ENCODE measurements around the gene PABPC1L. TPM values are rescaled to one million over a fixed set of nuclear protein-coding genes. Genes with fewer than 3 reads are reported as not detected.
"Not testable (repeated sequence)": the region's sequence is repeated elsewhere in the genome, so short reads cannot be mapped to it uniquely, and the experiment has no call there.

The PABPC1L gene
- total and polyA plus RNA-seq, 2 experiments from 2014 or later: 14.9 to 36.0 TPM

GRCh38 chr20:44869471-44869870 lies 40.4 kb upstream of the PABPC1L start:
- H3K9me3 ChIP-seq (ENCODE audit: low read depth): no peaks in the 10 kb centered on the region
- TF ChIP-seq CTCF (IDR thresholded peaks at IDR 0.05; ENCODE audit: low read depth, low read length): no peak
- no peaks in the 10 kb centered on the region for H3K4me1 ChIP-seq (ENCODE audit: low read depth)
- peaks cover 11% of the 10 kb centered on the region for H3K27me3 ChIP-seq
- H3K4me3 ChIP-seq: no peak overlapping the region
- no peak overlapping the region for H3K27ac ChIP-seq
- DNase-seq (ENCODE audit: low read depth in 1 of 2, low spot score in 1 of 2): no peak
- H3K36me3 ChIP-seq: no peaks in the 10 kb centered on the region

- not testable (repeated sequence) for H3K9me3 ChIP-seq (ENCODE audit: low read depth); H3K27me3 ChIP-seq; DNase-seq (ENCODE audit: low read depth in 1 of 2, low spot score in 1 of 2); H3K36me3 ChIP-seq; H3K4me1 ChIP-seq (ENCODE audit: low read depth); H3K4me3 ChIP-seq; H3K27ac ChIP-seq
Measured at GRCh38 chr20:44882360-44882759, 27.5 kb upstream of the PABPC1L start.

GRCh38 chr20:44883214-44883902 lies 26.5 kb upstream of the PABPC1L start:
- Histone ChIP-seq H3K4me3 (no peak overlapping the region), H3K27ac (no peak overlapping the region), H3K36me3 (no peaks in the 10 kb centered on the region), H3K27me3 (no peaks in the 10 kb centered on the region), H3K4me1 (ENCODE audit: low read depth) (peaks cover 9% of the 10 kb centered on the region), H3K9me3 (ENCODE audit: low read depth) (no peaks in the 10 kb centered on the region)
- peak in 1 of 2 donors; percentile 13 for DNase-seq (ENCODE audit: low read depth in 1 of 2, low spot score in 1 of 2)
- no peak for TF ChIP-seq CTCF (IDR thresholded peaks at IDR 0.05; ENCODE audit: low read depth, low read length)

- peak overlapping the region; percentile 20 for H3K4me3 ChIP-seq
- H3K27ac ChIP-seq: peak overlapping the region; percentile 38
- no peak for TF ChIP-seq CTCF (IDR thresholded peaks at IDR 0.05; ENCODE audit: low read depth, low read length)
- H3K4me1 ChIP-seq (ENCODE audit: low read depth): peaks cover 9% of the 10 kb centered on the region
- H3K9me3 ChIP-seq (ENCODE audit: low read depth): no peaks in the 10 kb centered on the region
- no peak for DNase-seq (ENCODE audit: low read depth in 1 of 2, low spot score in 1 of 2)
- H3K36me3 ChIP-seq: no peaks in the 10 kb centered on the region
- H3K27me3 ChIP-seq: no peaks in the 10 kb centered on the region
Measured at GRCh38 chr20:44884907-44885391, 24.9 kb upstream of the PABPC1L start.

- Histone ChIP-seq H3K36me3 (no peaks in the 10 kb centered on the region), H3K9me3 (ENCODE audit: low read depth) (no peaks in the 10 kb centered on the region), H3K27me3 (no peaks in the 10 kb centered on the region), H3K27ac (peak within 1 kb of the TSS; percentile 96), H3K4me3 (peak within 1 kb of the TSS; percentile 74), H3K4me1 (ENCODE audit: low read depth) (peaks cover 9% of the 10 kb centered on the region)
- TF ChIP-seq CTCF (IDR thresholded peaks at IDR 0.05; ENCODE audit: low read depth, low read length): no peak
- peak; percentile 99 for DNase-seq (ENCODE audit: low read depth in 1 of 2, low spot score in 1 of 2)
Measured at GRCh38 chr20:44885392-44886265, 24.2 kb upstream of the PABPC1L start, which contains the start of gene YWHAB. Gene YWHAB, plus strand, starts transcription at chr20:44885705. Its CDS starts 15,829 bp downstream, at chr20:44901534.

Measured in cardiac muscle cell (in vitro differentiated cells and primary cell).